Effector memory CD8-positive, alpha-beta T cell (primary cell): Measurements from ENCODE around the gene MAB21L3.

Experiments
- ATAC-seq: fragments of 150-1000 bp; cut with Tn5 transposase; replicated peaks from 2 replicates; pipeline ENCODE4 v1.10.0; 2021; ENCODE audit warnings: mild to moderate bottlenecking, moderate library complexity
- DNase-seq, 3 experiments: peaks; one replicate each; pipeline ENCODE4 v3.0.0; 2021
- H3K27ac Mint-ChIP-seq, 2 donors: one replicate each; pipeline ENCODE4 v1.8.0; 2022; ENCODE audit warnings: mild to moderate bottlenecking in 2 of 2, mixed read lengths in 2 of 2, moderate library complexity in 2 of 2
- H3K27me3 Mint-ChIP-seq, 2 donors: one replicate each; pipeline ENCODE4 v1.8.0; 2022; ENCODE audit warnings: mixed read lengths in 2 of 2
- H3K36me3 Mint-ChIP-seq: one replicate; pipeline ENCODE4 v1.8.0; 2022; ENCODE audit warnings: mild to moderate bottlenecking, moderate library complexity, mixed read lengths; ENCODE audit not compliant: insufficient read depth
- H3K4me1 Mint-ChIP-seq, 2 donors: one replicate each; pipeline ENCODE4 v1.8.0; 2022; ENCODE audit warnings: low read depth in 2 of 2, mixed read lengths in 2 of 2
- H3K4me3 Mint-ChIP-seq, 2 donors: one replicate each; pipeline ENCODE4 v1.8.0; 2022; ENCODE audit warnings: mild to moderate bottlenecking in 2 of 2, mixed read lengths in 2 of 2, moderate library complexity in 2 of 2
- H3K9me3 Mint-ChIP-seq, 2 donors: one replicate each; pipeline ENCODE4 v1.8.0; 2022; ENCODE audit warnings: mixed read lengths in 2 of 2

Gene MAB21L3

GRCh38 chr1:116152577-116152943, 41.4 kb downstream of the MAB21L3 start:
- peak overlapping the region in 1 of 2 donors; percentile 65 for H3K27ac Mint-ChIP-seq
- no peak for DNase-seq

GRCh38 chr1:116152950-116153691, 41.9 kb downstream of the MAB21L3 start:
- ATAC-seq (no peak), DNase-seq (no peak)
- Mint-ChIP-seq H3K9me3 (no peaks in the 10 kb centered on the region), H3K27ac (peak overlapping the region in 1 of 2 donors; percentile 4), H3K4me3 (no peak overlapping the region), H3K36me3 (peaks cover 3% of the 10 kb centered on the region), H3K27me3 (peaks cover 0 to 8% of the 10 kb centered on the region in 2 donors), H3K4me1 (peaks cover 3 to 5% of the 10 kb centered on the region in 2 donors)

More at GRCh38 chr1:116152577-116152943, 41.4 kb downstream of the MAB21L3 start:
- ATAC-seq, result no peak
- Mint-ChIP-seq H3K27me3 (peaks cover 0 to 8% of the 10 kb centered on the region in 2 donors), H3K36me3 (peaks cover 3% of the 10 kb centered on the region), H3K9me3 (no peaks in the 10 kb centered on the region), H3K4me3 (peak overlapping the region; percentile 71 to 72), H3K4me1 (peaks cover 3 to 5% of the 10 kb centered on the region in 2 donors)

GRCh38 chr1:116153692-116154031, 42.5 kb downstream of the MAB21L3 start:
- Mint-ChIP-seq H3K36me3 (peaks cover 3% of the 10 kb centered on the region), H3K4me3 (no peak overlapping the region), H3K9me3 (no peaks in the 10 kb centered on the region), H3K27me3 (peaks cover 0 to 7% of the 10 kb centered on the region in 2 donors), H3K4me1 (peaks cover 3 to 5% of the 10 kb centered on the region in 2 donors), H3K27ac (peak overlapping the region in 1 of 2 donors; percentile 4)
- ATAC-seq, result no peak
- no peak for DNase-seq

GRCh38 chr1:116154536-116154935, 43.3 kb downstream of the MAB21L3 start:
- ATAC-seq (no peak), DNase-seq (no peak)
- Mint-ChIP-seq H3K27ac (no peak overlapping the region), H3K27me3 (no peaks in the 10 kb centered on the region), H3K4me3 (no peak overlapping the region), H3K4me1 (peaks cover 3 to 5% of the 10 kb centered on the region in 2 donors), H3K36me3 (peaks cover 3% of the 10 kb centered on the region), H3K9me3 (no peaks in the 10 kb centered on the region)

GRCh38 chr1:116157096-116157495, 45.9 kb downstream of the MAB21L3 start:
- H3K36me3 Mint-ChIP-seq, result no peaks in the 10 kb centered on the region

GRCh38 chr1:116159177-116159576, 48.0 kb downstream of the MAB21L3 start:
- DNase-seq (no peak), ATAC-seq (no peak)
- Mint-ChIP-seq H3K9me3 (no peaks in the 10 kb centered on the region), H3K4me3 (no peak overlapping the region), H3K36me3 (no peaks in the 10 kb centered on the region), H3K27ac (no peak overlapping the region), H3K4me1 (no peaks in the 10 kb centered on the region), H3K27me3 (no peaks in the 10 kb centered on the region)

More at GRCh38 chr1:116157096-116157495, 45.9 kb downstream of the MAB21L3 start:
- no peaks in the 10 kb centered on the region for H3K9me3 Mint-ChIP-seq
- H3K4me1 Mint-ChIP-seq, result no peaks in the 10 kb centered on the region
- ATAC-seq (no peak), DNase-seq (no peak)
- no peak overlapping the region for H3K4me3 Mint-ChIP-seq
- no peaks in the 10 kb centered on the region for H3K27me3 Mint-ChIP-seq
- no peak overlapping the region for H3K27ac Mint-ChIP-seq

GRCh38 chr1:116159611-116160010, 48.4 kb downstream of the MAB21L3 start:
- H3K27me3 Mint-ChIP-seq, result no peaks in the 10 kb centered on the region
- no peak overlapping the region for H3K27ac Mint-ChIP-seq
- DNase-seq (no peak), ATAC-seq (no peak)
- no peaks in the 10 kb centered on the region for H3K9me3 Mint-ChIP-seq
- H3K36me3 Mint-ChIP-seq, result no peaks in the 10 kb centered on the region
- H3K4me3 Mint-ChIP-seq, result no peak overlapping the region
- H3K4me1 Mint-ChIP-seq, result no peaks in the 10 kb centered on the region

GRCh38 chr1:116161390-116161789, 50.2 kb downstream of the MAB21L3 start:
- Mint-ChIP-seq H3K27me3 (no peaks in the 10 kb centered on the region), H3K9me3 (no peaks in the 10 kb centered on the region), H3K36me3 (no peaks in the 10 kb centered on the region), H3K4me3 (no peak overlapping the region), H3K27ac (no peak overlapping the region), H3K4me1 (no peaks in the 10 kb centered on the region)
- no peak for DNase-seq
- no peak for ATAC-seq

- Mint-ChIP-seq H3K36me3 (no peaks in the 10 kb centered on the region), H3K27me3 (no peaks in the 10 kb centered on the region), H3K27ac (no peak overlapping the region), H3K4me3 (no peak overlapping the region), H3K4me1 (no peaks in the 10 kb centered on the region), H3K9me3 (no peaks in the 10 kb centered on the region)
- ATAC-seq (no peak), DNase-seq (no peak)
These were observed 50.7 kb downstream of the MAB21L3 start for GRCh38 chr1:116161877-116162390.

- H3K4me3 Mint-ChIP-seq, result no peak overlapping the region
- no peaks in the 10 kb centered on the region for H3K9me3 Mint-ChIP-seq
- H3K36me3 Mint-ChIP-seq, result peaks cover 2% of the 10 kb centered on the region
- ATAC-seq (no peak), DNase-seq (no peak)
- peaks cover 5 to 11% of the 10 kb centered on the region in 2 donors for H3K4me1 Mint-ChIP-seq
- H3K27me3 Mint-ChIP-seq, result no peaks in the 10 kb centered on the region
- no peak overlapping the region for H3K27ac Mint-ChIP-seq
These were observed 52.3 kb downstream of the MAB21L3 start for GRCh38 chr1:116163533-116163932.

- Mint-ChIP-seq H3K27me3 (no peaks in the 10 kb centered on the region), H3K36me3 (peaks cover 2% of the 10 kb centered on the region), H3K4me3 (no peak overlapping the region), H3K4me1 (peaks cover 7 to 17% of the 10 kb centered on the region in 2 donors), H3K27ac (no peak overlapping the region), H3K9me3 (no peaks in the 10 kb centered on the region)
- ATAC-seq (no peak), DNase-seq (no peak)
These were observed 53.0 kb downstream of the MAB21L3 start for GRCh38 chr1:116164150-116164549.

- no peaks in the 10 kb centered on the region for H3K27me3 Mint-ChIP-seq
- ATAC-seq (no peak), DNase-seq (no peak)
- peaks cover 2% of the 10 kb centered on the region for H3K36me3 Mint-ChIP-seq
- no peak overlapping the region for H3K4me3 Mint-ChIP-seq
- H3K9me3 Mint-ChIP-seq, result no peaks in the 10 kb centered on the region
- H3K4me1 Mint-ChIP-seq, result peaks cover 9 to 19% of the 10 kb centered on the region in 2 donors
- H3K27ac Mint-ChIP-seq, result no peak overlapping the region
These were observed 53.6 kb downstream of the MAB21L3 start for GRCh38 chr1:116164604-116165368.

- Mint-ChIP-seq H3K4me3 (no peak overlapping the region), H3K27ac (no peak overlapping the region)
- ATAC-seq, result no peak
These were observed 54.4 kb downstream of the MAB21L3 start for GRCh38 chr1:116165572-116165971.

More at GRCh38 chr1:116165572-116165971, 54.4 kb downstream of the MAB21L3 start:
- Mint-ChIP-seq H3K4me1 (peaks cover 9 to 19% of the 10 kb centered on the region in 2 donors), H3K27me3 (no peaks in the 10 kb centered on the region), H3K9me3 (no peaks in the 10 kb centered on the region), H3K36me3 (peaks cover 2% of the 10 kb centered on the region)
- DNase-seq, result no peak
